Ovary (tissue), 9 donors: ENCODE data around the gene AGBL4. TPM values are rescaled to one million over a fixed set of nuclear protein-coding genes. Genes with fewer than 3 reads are reported as not detected.

Source experiments
- DNase-seq, 5 donors: peaks; one replicate each; pipeline ENCODE4 v3.0.0-alpha.2; 2019 to 2020
- H3K27ac ChIP-seq, 2 donors: fragments of 200-600 bp; one replicate each; pipeline versions ENCODE4 v1.5.1 to v1.8.0; 2019 to 2022
- H3K27me3 ChIP-seq: fragments of 200-600 bp; one replicate; pipeline ENCODE4 v1.8.0; 2022
- H3K36me3 ChIP-seq: fragments of 200-600 bp; sonication (generic); one replicate; pipeline ENCODE4 v1.5.1; 2019
- H3K4me1 ChIP-seq: one replicate; pipeline ENCODE4 v1.8.1; 2013; ENCODE audit warnings: mild to moderate bottlenecking, moderate library complexity; ENCODE audit not compliant: insufficient read depth
- H3K4me3 ChIP-seq: fragments of 200-600 bp; sonication (generic); one replicate; pipeline ENCODE4 v1.5.1; 2017
- H3K9me3 ChIP-seq, 2 donors: fragments of 200-600 bp in 1 of 2; sonication (generic) in 1 of 2; one replicate each; pipeline versions ENCODE4 v1.5.1 to v1.8.1; 2013 to 2019; ENCODE audit warnings: mild to moderate bottlenecking in 1 of 2, moderate library complexity in 1 of 2
- CTCF ChIP-seq, 3 donors: fragments of 450-650 bp in 2 of 3; fragments of 200-600 bp in 1 of 3; IDR thresholded peaks; one replicate each; pipeline versions ENCODE4 v1.5.1 to v1.8.0; 2016 to 2022; ENCODE audit warnings: antibody characterized with exemption in 3 of 3, mild to moderate bottlenecking in 1 of 3
- EP300 ChIP-seq: sonication (generic); formaldehyde crosslinking; IDR thresholded peaks from one replicate; pipeline ENCODE4 v1.6.1; 2017; ENCODE audit warnings: antibody characterized with exemption
- POLR2A ChIP-seq: fragments of 450-650 bp; IDR thresholded peaks from one replicate; pipeline ENCODE4 v1.6.1; 2017; ENCODE audit warnings: antibody characterized with exemption, mild to moderate bottlenecking, moderate library complexity
- WGBS, 3 donors: extraction: QIAGEN DNeasy Blood & Tissue Kit in 1 of 3; methylation state at CpG; one replicate each; pipeline versions ENCODE4 v1.1.5 to v1.1.7; 2013 to 2017; 5-methylcytosine and 5-hydroxymethylcytosine counted together
- intact Hi-C, 4 donors: fragments of 100-400 bp; cut with DNase I; formaldehyde crosslinking; loops; one replicate each; pipeline versions ENCODE4 v1.11.0 to v1.15.1; 2022 to 2023
- polyA plus RNA-seq, 2 donors: library from polyadenylated mRNA; stranded (reverse); fragments of 200-250 nt in 1 of 2; fragments of 350-450 nt in 1 of 2; fragmentation: Illumina TruSeq in 1 of 2; extraction: RNeasy Lipid Tissue Mini Kit (QIAGEN cat#74804) in 1 of 2; gene quantifications; one replicate each; pipeline ENCODE4 v1.2.3, GENCODE V29; 2013 to 2014
- total RNA-seq, 7 donors: library from RNA; depleted of rRNA in 2 of 7; stranded (reverse); fragments of >200 nt in 2 of 7; fragmentation: NEBNext Ultra II Directional in 3 of 7; extraction: Animal tissue kit (Norgen Biotek cat#: 25700) in 3 of 7; gene quantifications; one replicate each; pipeline versions ENCODE4 v1.1.0 to v1.2.4, GENCODE V29; 2016 to 2023
- donor health status: DM: no; HTN: no; CAD: no; lungs with moderate emphysema.
- donor health status: DM: no; HTN: no; CAD: no.
- donor health status: Bipolar disorder and iron deficiency.
- donor health status: DM: yes; HTN: yes; CAD: no.
- donor health status: DM: no; HTN: no; CAD: no.
- donor health status: DM: yes; HTN: yes; CAD: no.

AGBL4 gene
- total and polyA plus RNA-seq, 9 donors = 0.15 to 6.2 (median 0.64) TPM

DNA sequence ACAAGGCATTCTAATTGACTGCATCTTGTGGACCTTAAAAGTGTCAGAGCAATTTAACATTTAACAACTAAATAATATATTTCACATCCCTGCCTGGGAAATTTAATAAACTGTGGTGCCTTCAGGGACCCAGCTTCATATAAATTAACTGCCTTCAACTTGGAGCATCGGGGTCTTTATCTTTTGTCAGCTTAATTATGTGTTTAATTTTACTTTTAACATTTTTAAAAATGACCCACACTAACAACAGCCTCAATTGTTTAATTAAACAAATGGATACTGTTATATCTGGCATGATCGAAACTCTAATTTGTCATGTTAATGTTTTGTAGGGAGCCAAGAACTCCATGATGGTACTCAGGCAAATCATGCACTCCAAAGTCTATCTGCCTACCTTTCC is 857.7 kb downstream of the AGBL4 start:
- no peak for TF ChIP-seq EP300
- H3K4me3 ChIP-seq = no peak overlapping the region
- no peak overlapping the region for H3K27ac ChIP-seq
- no peak for DNase-seq
- H3K9me3 ChIP-seq = no peaks in the 10 kb centered on the region
- no peaks in the 10 kb centered on the region for H3K36me3 ChIP-seq
- H3K27me3 ChIP-seq = no peaks in the 10 kb centered on the region
- H3K4me1 ChIP-seq = no peaks in the 10 kb centered on the region
- 52 to 61% (median 57%) methylated on average over 2 of the region's 2 CpGs for WGBS, 3 donors
- intact Hi-C loops = no loop called here

GRCh38 chr1:49163031-49163430 is 860.7 kb downstream of the AGBL4 start:
- Histone ChIP-seq H3K4me1 (no peaks in the 10 kb centered on the region), H3K27ac (no peak overlapping the region), H3K36me3 (no peaks in the 10 kb centered on the region), H3K9me3 (no peaks in the 10 kb centered on the region), H3K4me3 (no peak overlapping the region), H3K27me3 (no peaks in the 10 kb centered on the region)
- intact Hi-C loops = no loop called here
- WGBS, 3 donors = 52 to 72% (median 61%) methylated on average over 2 of the region's 2 CpGs
- no peak for DNase-seq
- TF ChIP-seq CTCF (IDR thresholded peaks at IDR 0.05) = no peak
- no peak for TF ChIP-seq EP300
- TF ChIP-seq POLR2A = no peak

DNA sequence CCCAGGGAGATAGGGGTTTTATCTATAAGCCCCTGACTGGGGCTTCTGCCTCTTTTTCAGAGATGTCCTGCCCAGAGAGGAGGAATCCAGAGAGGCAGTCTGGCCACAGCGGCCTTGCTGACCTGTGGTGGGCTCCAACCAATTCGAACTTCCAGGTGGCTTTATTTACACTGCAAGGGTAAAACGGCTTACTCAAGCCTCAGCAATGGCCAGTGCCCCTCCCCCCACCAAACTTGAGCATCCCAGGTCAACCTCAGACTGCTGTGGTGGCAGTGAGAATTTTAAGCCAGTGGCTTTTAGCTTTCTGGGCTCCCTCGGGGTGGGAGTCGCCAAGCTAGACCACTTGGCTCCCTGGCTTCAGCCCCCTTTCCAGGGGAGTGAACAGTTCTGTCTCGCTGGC is 863.1 kb downstream of the AGBL4 start:
- Histone ChIP-seq H3K36me3 (no peaks in the 10 kb centered on the region), H3K27me3 (no peaks in the 10 kb centered on the region), H3K4me1 (no peaks in the 10 kb centered on the region), H3K27ac (no peak overlapping the region), H3K4me3 (no peak overlapping the region), H3K9me3 (no peaks in the 10 kb centered on the region)
- no peak for TF ChIP-seq POLR2A
- no peak for TF ChIP-seq CTCF (IDR thresholded peaks at IDR 0.05)
- no peak for TF ChIP-seq EP300
- WGBS, 3 donors = 74 to 77% (median 75%) methylated on average over 6 of the region's 6 CpGs
- intact Hi-C loops = no loop called here
- no peak for DNase-seq

GRCh38 chr1:49136738-49137251 is 887.0 kb downstream of the AGBL4 start:
- Histone ChIP-seq H3K36me3 (no peaks in the 10 kb centered on the region), H3K9me3 (no peaks in the 10 kb centered on the region), H3K27me3 (no peaks in the 10 kb centered on the region), H3K4me1 (no peaks in the 10 kb centered on the region), H3K4me3 (no peak overlapping the region), H3K27ac (no peak overlapping the region)
- TF ChIP-seq POLR2A (no peak), CTCF (IDR thresholded peaks at IDR 0.05) (no peak), EP300 (no peak)
- WGBS, 3 donors = 68 to 83% (median 74%) methylated on average over 1 of the region's 1 CpG
- intact Hi-C loops = no loop called here
- no peak for DNase-seq

GRCh38 chr1:49125746-49126145 is 898.0 kb downstream of the AGBL4 start:
- Histone ChIP-seq H3K9me3 (no peaks in the 10 kb centered on the region), H3K27ac (no peak overlapping the region), H3K36me3 (no peaks in the 10 kb centered on the region), H3K4me1 (no peaks in the 10 kb centered on the region), H3K4me3 (no peak overlapping the region), H3K27me3 (no peaks in the 10 kb centered on the region)
- 38 to 49% (median 48%) methylated on average over 1 of the region's 1 CpG for WGBS, 3 donors
- no peak for DNase-seq
- TF ChIP-seq POLR2A (no peak), EP300 (no peak), CTCF (IDR thresholded peaks at IDR 0.05) (no peak)
- intact Hi-C loops = no loop called here
